ENCODE measurements around the gene CCDC85A. TPM values are rescaled to one million over a fixed set of nuclear protein-coding genes. Genes with fewer than 3 reads are reported as not detected.

The CCDC85A gene
- total RNA-seq, 4 donors from 2014 or later, result 2.8 to 12.2 (median 5.4) TPM

DNA sequence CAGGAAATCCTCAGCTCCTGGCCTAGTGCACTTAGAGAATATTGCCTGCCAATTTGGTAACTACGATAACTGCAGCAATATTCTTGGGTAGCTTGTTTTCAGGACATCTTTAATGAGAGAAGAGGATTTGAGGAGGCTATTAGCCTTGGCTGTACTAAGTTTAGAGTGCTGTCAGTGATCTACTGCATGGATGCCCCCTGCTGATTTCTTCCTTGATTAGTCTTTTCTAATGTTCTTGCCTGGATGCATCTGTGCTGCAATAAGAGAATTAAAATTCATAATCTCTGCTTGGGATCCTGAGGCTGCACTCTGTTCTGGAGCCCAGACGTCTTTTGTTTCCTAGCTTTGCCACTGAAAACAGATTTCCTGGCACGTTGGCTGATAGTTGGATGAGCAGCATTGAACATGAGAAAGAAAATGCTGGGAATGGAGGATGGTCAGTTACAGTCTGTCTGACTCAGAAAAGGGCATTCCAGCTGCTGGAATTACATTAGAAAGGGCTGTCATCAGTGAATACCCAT, 115.4 kb downstream of the CCDC85A start:
- H3K27ac ChIP-seq, result no peak overlapping the region
- TF ChIP-seq POLR2A (IDR thresholded peaks at IDR 0.05), result no peak
- TF ChIP-seq, protein P1, sequence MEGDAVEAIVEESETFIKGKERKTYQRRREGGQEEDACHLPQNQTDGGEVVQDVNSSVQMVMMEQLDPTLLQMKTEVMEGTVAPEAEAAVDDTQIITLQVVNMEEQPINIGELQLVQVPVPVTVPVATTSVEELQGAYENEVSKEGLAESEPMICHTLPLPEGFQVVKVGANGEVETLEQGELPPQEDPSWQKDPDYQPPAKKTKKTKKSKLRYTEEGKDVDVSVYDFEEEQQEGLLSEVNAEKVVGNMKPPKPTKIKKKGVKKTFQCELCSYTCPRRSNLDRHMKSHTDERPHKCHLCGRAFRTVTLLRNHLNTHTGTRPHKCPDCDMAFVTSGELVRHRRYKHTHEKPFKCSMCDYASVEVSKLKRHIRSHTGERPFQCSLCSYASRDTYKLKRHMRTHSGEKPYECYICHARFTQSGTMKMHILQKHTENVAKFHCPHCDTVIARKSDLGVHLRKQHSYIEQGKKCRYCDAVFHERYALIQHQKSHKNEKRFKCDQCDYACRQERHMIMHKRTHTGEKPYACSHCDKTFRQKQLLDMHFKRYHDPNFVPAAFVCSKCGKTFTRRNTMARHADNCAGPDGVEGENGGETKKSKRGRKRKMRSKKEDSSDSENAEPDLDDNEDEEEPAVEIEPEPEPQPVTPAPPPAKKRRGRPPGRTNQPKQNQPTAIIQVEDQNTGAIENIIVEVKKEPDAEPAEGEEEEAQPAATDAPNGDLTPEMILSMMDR (IDR thresholded peaks at IDR 0.05), result no peak
- TF ChIP-seq EP300 (IDR thresholded peaks at IDR 0.05), result no peak
- no peaks in the 10 kb centered on the region for H3K36me3 ChIP-seq
- no peaks in the 10 kb centered on the region for H3K9me3 ChIP-seq
- H3K4me3 ChIP-seq, result no peak overlapping the region
- H3K27me3 ChIP-seq, result no peaks in the 10 kb centered on the region
- WGBS, 2 donors, result 58 to 64% methylated on average over 3 of the region's 3 CpGs
- no peaks in the 10 kb centered on the region for H3K4me1 ChIP-seq
- no peak for DNase-seq (ENCODE audit: low spot score in 2 of 2)

DNA sequence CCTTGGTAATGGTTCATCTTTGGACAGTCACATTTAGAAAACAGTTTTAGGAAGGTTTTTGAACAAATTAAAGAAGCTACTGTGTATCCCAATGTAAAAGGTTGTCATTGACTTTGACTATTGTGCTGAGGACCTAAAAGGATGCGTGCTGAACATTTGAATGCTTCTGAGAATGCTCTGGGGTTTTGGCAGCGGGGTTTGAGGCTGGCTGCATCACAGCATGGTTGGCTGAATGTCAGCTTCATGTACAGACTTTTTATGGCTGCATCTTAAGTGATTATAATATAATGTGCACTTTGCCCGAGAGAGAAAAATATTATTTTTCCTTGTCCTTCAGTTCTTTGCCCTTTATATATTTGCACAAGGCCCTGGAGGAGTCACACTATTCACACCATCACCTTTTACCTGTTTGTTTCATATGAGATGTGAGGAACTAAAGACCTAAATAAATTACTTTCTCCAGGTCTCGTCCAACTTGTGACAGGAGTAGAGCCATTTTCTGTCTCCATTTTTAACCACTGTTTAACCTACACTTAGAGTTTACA, 125.9 kb downstream of the CCDC85A start:
- no peak overlapping the region for H3K27ac ChIP-seq
- H3K4me1 ChIP-seq, result no peaks in the 10 kb centered on the region
- 57 to 67% methylated on average over 4 of the region's 4 CpGs for WGBS, 2 donors
- H3K27me3 ChIP-seq, result no peaks in the 10 kb centered on the region
- DNase-seq (ENCODE audit: low spot score in 2 of 2), result no peak
- no peak overlapping the region for H3K4me3 ChIP-seq
- TF ChIP-seq, protein P1 (IDR thresholded peaks at IDR 0.05), result no peak
- TF ChIP-seq EP300 (IDR thresholded peaks at IDR 0.05), result no peak
- no peaks in the 10 kb centered on the region for H3K36me3 ChIP-seq
- no peaks in the 10 kb centered on the region for H3K9me3 ChIP-seq

DNA sequence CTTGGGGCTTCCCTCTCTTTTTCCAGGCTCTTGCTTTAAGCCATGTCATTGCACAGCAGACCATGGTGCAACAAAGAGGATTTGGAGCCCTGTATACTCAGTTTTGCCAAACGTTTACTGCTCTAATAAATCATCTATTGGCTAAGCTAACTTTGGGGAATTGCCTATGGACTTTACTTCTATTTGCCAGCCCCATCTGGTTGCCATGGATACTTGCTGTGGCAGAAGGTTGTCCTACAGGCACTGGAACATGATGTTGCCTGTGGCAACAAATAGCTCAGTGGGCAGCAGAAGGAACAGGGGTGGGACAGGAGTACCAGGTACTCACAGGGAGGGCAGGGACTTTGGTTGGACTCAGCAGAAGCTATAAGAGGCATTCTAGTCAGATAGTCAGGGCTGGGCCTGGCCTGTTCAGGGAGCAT, 129.7 kb downstream of the CCDC85A start:
- Histone ChIP-seq H3K4me3 (no peak overlapping the region), H3K27ac (no peak overlapping the region), H3K27me3 (no peaks in the 10 kb centered on the region), H3K36me3 (no peaks in the 10 kb centered on the region), H3K4me1 (no peaks in the 10 kb centered on the region), H3K9me3 (no peaks in the 10 kb centered on the region)
- DNase-seq (ENCODE audit: low spot score in 2 of 2), result no peak
- 9 to 36% methylated on average over 1 of the region's 1 CpG for WGBS, 2 donors
- TF ChIP-seq EP300 (IDR thresholded peaks at IDR 0.05), result no peak
- TF ChIP-seq, protein P1 (IDR thresholded peaks at IDR 0.05), result no peak
- TF ChIP-seq POLR2A (IDR thresholded peaks at IDR 0.05), result no peak

DNA sequence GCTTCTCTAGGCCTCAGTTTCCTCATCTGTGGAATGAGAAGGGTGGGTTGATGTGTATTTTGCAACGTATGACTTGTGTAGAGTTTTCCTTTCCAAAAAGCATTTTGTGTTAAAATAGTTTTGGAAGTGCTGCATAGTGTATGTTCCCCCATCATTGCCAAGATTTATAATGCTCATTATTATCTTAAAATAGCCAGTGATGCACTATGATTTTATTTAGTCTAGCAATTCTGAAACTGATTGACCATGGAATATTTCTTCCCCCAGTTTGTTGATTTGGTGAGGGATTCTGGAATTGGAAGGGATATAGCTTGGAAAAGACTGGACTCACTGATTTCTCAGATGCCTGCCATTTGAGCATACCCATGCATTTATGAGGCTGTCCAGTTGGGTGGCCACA, 130.6 kb downstream of the CCDC85A start:
- no peak for DNase-seq (ENCODE audit: low spot score in 2 of 2)
- Histone ChIP-seq H3K4me3 (no peak overlapping the region), H3K36me3 (no peaks in the 10 kb centered on the region), H3K9me3 (no peaks in the 10 kb centered on the region), H3K27ac (no peak overlapping the region), H3K27me3 (no peaks in the 10 kb centered on the region), H3K4me1 (no peaks in the 10 kb centered on the region)
- TF ChIP-seq, protein P1 (IDR thresholded peaks at IDR 0.05), result no peak
- TF ChIP-seq POLR2A (IDR thresholded peaks at IDR 0.05), result no peak
- no peak for TF ChIP-seq EP300 (IDR thresholded peaks at IDR 0.05)
- WGBS, 2 donors, result 39 to 55% methylated on average over 1 of the region's 1 CpG

DNA sequence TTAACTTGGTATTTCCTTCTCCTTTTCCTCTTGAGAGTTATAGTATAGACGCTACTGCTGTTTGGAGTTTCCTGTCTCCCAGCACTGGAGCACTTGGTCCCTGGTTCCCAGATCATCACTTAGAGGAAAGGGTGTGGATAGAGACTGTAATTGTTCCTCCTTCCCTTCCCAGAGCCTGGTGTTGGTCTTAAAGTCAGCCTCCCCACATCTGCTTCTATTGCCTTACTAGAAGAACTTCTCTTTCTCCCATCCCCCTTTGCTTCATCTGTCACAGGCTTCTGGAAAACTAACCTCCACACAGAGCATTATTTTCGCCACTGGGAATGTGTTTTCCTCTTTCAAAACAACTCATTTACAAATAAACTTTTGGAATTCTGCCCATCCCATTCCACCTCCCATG, 131.0 kb downstream of the CCDC85A start:
- no peaks in the 10 kb centered on the region for H3K9me3 ChIP-seq
- no peak overlapping the region for H3K4me3 ChIP-seq
- H3K27ac ChIP-seq, result no peak overlapping the region
- no peak for TF ChIP-seq POLR2A (IDR thresholded peaks at IDR 0.05)
- TF ChIP-seq, protein P1 (IDR thresholded peaks at IDR 0.05), result no peak
- TF ChIP-seq EP300 (IDR thresholded peaks at IDR 0.05), result no peak
- no peaks in the 10 kb centered on the region for H3K4me1 ChIP-seq
- no peaks in the 10 kb centered on the region for H3K27me3 ChIP-seq
- DNase-seq (ENCODE audit: low spot score in 2 of 2), result no peak
- WGBS, 2 donors, result 36 to 52% methylated on average over 2 of the region's 2 CpGs
- H3K36me3 ChIP-seq, result no peaks in the 10 kb centered on the region

Data from tibial nerve (tissue), 4 donors.